Lung (tissue), 12 donors: Measurements from ENCODE around the gene LSS. TPM values are rescaled to one million over a fixed set of nuclear protein-coding genes. Genes with fewer than 3 reads are reported as not detected.

Experiments
- ATAC-seq: fragments of 200-7000 bp; cut with Tn5 transposase; one replicate; pipeline ENCODE4 v1.9.1; 2020; ENCODE audit warnings: moderate number of reproducible peaks; ENCODE audit not compliant: insufficient read depth, low FRiP score
- DNase-seq, 3 donors: peaks; one replicate each; pipeline ENCODE4 v3.0.0-alpha.2; 2013 to 2017
- H3K27ac ChIP-seq, 2 donors: one replicate each; pipeline ENCODE4 v1.5.1; 2013; ENCODE audit warnings: mild to moderate bottlenecking in 2 of 2, moderate library complexity in 2 of 2, control low read depth in 1 of 2, inconsistent platforms in 1 of 2, low read depth in 1 of 2, low read length in 1 of 2
- H3K27me3 ChIP-seq, 3 donors: one replicate each; pipeline ENCODE4 v1.5.1; 2013; ENCODE audit warnings: low read length in 2 of 3; ENCODE audit not compliant: control insufficient read depth in 3 of 3, insufficient read depth in 3 of 3
- H3K36me3 ChIP-seq, 4 donors: one replicate each; pipeline ENCODE4 v1.5.1; 2013; ENCODE audit warnings: low read length in 4 of 4, mild to moderate bottlenecking in 1 of 4, moderate library complexity in 1 of 4; ENCODE audit not compliant: control insufficient read depth in 4 of 4, insufficient read depth in 4 of 4
- H3K4me1 ChIP-seq, 5 donors: one replicate each; pipeline ENCODE4 v1.5.1; 2013; ENCODE audit warnings: low read length in 5 of 5, mild to moderate bottlenecking in 2 of 5, moderate library complexity in 1 of 5; ENCODE audit not compliant: control insufficient read depth in 5 of 5, insufficient read depth in 5 of 5
- H3K4me3 ChIP-seq: one replicate; pipeline ENCODE4 v1.5.1; 2013; ENCODE audit warnings: mild to moderate bottlenecking, control low read depth, moderate library complexity
- H3K9ac ChIP-seq, 2 donors: one replicate each; pipeline ENCODE4 v1.5.1; 2013; ENCODE audit warnings: low read length in 2 of 2, control low read depth in 1 of 2; ENCODE audit not compliant: insufficient read depth in 1 of 2
- H3K9me3 ChIP-seq, 4 donors: one replicate each; pipeline ENCODE4 v1.5.1; 2013; ENCODE audit warnings: low read length in 3 of 4, mild to moderate bottlenecking in 1 of 4, moderate library complexity in 1 of 4; ENCODE audit not compliant: control insufficient read depth in 4 of 4, insufficient read depth in 3 of 4
- WGBS, 2 donors: extraction: QIAGEN DNeasy Blood & Tissue Kit; methylation state at CpG; one replicate each; pipeline ENCODE4 v1.1.7; 2013; 5-methylcytosine and 5-hydroxymethylcytosine counted together
- polyA plus RNA-seq, 2 donors: library from polyadenylated mRNA; stranded (reverse); fragments of 200-250 nt; gene quantifications; one replicate each; pipeline ENCODE4 v1.2.1, GENCODE V29; 2013
- total RNA-seq, 2 donors: library from RNA; depleted of rRNA in 1 of 2; stranded (reverse); fragments of >200 nt in 1 of 2; gene quantifications; one replicate each; pipeline ENCODE4 v1.2.1, GENCODE V29; 2014 to 2021
- TF ChIP-seq, protein P1 (sequence below): IDR thresholded peaks from 2 replicates; pipeline ENCODE4 v1.5.1; 2012; ENCODE audit warnings: mild to moderate bottlenecking; ENCODE audit errors: control extremely low read depth, extremely low read depth
- donor health status: control.
- donor health status: control.
- donor health status: Bipolar disorder and iron deficiency.
- donor health status: healthy.
- donor health status: DM: yes; HTN: yes; CAD: no.

Gene LSS
- total and polyA plus RNA-seq, 4 donors: 54.6 to 152 (median 98.8) TPM

DNA sequence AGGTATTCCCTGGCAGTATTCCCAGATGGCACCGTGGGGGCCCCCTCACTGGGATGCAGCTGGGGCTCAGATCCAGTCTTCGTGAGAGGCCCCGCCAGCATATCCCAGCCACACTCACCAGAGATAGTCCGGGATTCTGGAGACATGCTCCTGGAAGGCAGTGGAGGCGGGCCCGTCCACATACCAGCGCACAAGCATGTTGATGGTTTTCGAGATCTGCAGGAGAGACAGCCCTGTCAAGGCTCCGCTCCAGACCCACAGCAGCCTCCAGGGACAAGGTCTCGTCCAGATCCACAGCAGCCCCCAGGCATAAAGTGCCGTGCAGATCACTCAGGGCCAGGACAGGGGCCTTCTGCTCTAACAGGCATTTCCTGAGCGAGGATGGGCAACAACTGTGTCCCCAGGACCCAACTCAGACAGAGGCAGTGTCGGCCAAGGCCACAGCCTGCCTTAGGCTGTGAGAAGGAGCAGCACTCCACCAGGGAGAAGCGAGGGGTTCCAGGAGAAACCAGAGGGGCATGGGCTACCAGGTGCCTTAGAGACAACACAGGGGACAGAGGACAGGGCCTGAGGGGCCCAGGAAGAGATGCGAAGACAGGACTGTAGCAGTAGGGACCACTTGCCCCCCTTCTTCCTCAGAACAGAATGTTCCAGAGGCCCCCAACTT lies 14.8 kb downstream of the LSS start:
- peaks cover 4 to 77% (median 10%) of the 10 kb centered on the region in 4 donors for H3K36me3 ChIP-seq
- peaks cover 0 to 1% (median 0%) of the 10 kb centered on the region in 4 donors for H3K9me3 ChIP-seq
- H3K4me1 ChIP-seq: no peaks in the 10 kb centered on the region
- ATAC-seq (no peak), DNase-seq (no peak)
- TF ChIP-seq, protein P1, sequence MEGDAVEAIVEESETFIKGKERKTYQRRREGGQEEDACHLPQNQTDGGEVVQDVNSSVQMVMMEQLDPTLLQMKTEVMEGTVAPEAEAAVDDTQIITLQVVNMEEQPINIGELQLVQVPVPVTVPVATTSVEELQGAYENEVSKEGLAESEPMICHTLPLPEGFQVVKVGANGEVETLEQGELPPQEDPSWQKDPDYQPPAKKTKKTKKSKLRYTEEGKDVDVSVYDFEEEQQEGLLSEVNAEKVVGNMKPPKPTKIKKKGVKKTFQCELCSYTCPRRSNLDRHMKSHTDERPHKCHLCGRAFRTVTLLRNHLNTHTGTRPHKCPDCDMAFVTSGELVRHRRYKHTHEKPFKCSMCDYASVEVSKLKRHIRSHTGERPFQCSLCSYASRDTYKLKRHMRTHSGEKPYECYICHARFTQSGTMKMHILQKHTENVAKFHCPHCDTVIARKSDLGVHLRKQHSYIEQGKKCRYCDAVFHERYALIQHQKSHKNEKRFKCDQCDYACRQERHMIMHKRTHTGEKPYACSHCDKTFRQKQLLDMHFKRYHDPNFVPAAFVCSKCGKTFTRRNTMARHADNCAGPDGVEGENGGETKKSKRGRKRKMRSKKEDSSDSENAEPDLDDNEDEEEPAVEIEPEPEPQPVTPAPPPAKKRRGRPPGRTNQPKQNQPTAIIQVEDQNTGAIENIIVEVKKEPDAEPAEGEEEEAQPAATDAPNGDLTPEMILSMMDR: no peak
- no peaks in the 10 kb centered on the region for H3K27me3 ChIP-seq
- H3K9ac ChIP-seq: no peak overlapping the region
- H3K4me3 ChIP-seq: no peak overlapping the region
- H3K27ac ChIP-seq: no peak overlapping the region
- 94% methylated on average over 15 of the region's 15 CpGs for WGBS, 2 donors

DNA sequence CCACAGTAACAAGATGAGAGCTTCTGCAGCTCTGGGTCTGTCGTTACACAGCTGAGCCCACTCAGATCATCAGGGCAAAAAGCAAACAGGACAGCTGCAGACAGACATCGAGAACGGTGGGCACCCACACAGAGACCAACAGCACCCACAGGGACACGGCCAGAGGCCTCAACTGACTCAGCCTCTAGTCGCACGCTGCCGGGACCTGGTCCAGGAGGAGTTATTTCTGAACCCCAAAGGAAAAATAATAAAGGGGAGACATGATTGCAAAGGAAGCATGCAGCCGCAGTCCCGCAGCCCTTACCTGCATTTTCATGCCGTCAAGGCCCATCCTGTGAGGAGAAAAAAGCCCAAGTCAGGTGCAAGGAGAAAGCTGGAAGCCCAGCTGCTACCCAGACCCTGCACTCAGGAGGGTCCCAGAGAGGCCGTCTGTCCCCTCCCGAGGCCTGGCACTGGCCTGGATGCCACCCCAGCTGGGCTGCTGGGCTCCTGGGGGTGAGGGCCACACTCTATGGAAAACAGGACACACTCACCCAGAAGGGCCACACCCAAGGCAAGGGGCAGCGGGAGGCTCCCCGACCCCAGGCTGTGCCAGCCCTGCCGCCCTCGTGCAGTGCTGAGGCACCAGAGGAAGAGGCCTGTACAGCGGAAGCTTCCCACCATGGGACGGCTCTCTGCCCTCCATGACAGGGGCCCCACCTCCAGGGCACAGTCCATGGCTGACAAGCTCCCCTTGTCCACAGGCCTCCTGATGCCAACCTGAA lies 15.7 kb downstream of the LSS start:
- Histone ChIP-seq H3K9me3 (peaks cover 0 to 1% (median 0%) of the 10 kb centered on the region in 4 donors), H3K9ac (no peak overlapping the region), H3K4me3 (no peak overlapping the region), H3K36me3 (peaks cover 4 to 82% (median 10%) of the 10 kb centered on the region in 4 donors), H3K27me3 (no peaks in the 10 kb centered on the region), H3K27ac (no peak overlapping the region), H3K4me1 (no peaks in the 10 kb centered on the region)
- TF ChIP-seq, protein P1: no peak
- DNase-seq (no peak), ATAC-seq (no peak)
- 95 to 96% methylated on average over 18 of the region's 18 CpGs for WGBS, 2 donors

DNA sequence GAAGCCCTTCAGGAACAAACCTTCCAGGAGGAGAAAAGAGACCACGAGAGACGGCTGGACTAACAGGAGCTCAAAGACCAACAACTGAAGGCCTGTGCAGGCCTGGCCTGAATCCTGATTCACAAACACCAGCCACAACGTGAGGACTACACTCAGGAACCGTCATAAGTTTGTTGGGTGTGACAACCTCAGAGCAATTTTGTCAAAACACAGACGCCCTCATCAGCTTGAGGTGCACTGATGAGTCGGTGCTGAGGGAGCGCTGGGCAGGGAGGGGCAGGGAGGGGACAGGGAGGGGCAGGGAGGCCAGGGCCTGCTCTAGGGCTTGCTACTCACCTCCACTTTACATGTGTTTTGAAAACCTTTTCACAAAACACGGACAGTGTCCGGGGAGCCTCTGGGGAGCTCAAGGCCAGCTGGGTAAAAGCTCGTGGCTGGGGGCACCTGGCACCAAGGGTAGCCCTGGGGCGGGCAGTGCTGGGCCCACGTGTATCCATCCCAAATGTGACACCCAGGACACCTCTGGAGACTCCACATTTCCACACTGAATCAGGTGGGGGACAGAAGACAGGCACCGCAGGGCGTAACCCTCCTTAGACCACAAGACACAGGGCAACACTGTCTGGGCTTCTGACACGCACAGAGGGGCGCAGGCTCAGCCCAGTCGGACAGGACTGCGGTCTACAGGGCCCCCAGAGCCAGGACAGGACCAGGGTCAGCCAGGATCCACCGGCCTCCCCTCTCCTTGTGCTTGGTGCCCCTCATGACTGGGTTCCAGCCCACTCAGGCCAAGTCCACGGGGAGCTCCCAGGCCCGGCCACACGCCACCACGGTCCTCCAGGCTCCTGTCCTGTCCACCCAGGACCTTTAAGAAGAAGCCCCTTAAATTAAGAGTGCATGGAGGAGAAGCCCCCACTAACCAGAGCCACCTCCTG lies 16.5 kb downstream of the LSS start:
- H3K27ac ChIP-seq: no peak overlapping the region
- H3K4me3 ChIP-seq: no peak overlapping the region
- no peaks in the 10 kb centered on the region for H3K27me3 ChIP-seq
- 90 to 94% methylated on average over 23 of the region's 23 CpGs for WGBS, 2 donors
- H3K9me3 ChIP-seq: peaks cover 0 to 1% (median 0%) of the 10 kb centered on the region in 4 donors
- no peak overlapping the region for H3K9ac ChIP-seq
- TF ChIP-seq, protein P1: no peak
- ATAC-seq (no peak), DNase-seq (no peak)
- H3K36me3 ChIP-seq: peaks cover 4 to 83% (median 8%) of the 10 kb centered on the region in 4 donors
- no peaks in the 10 kb centered on the region for H3K4me1 ChIP-seq
